Measurements from ENCODE around the gene ATP8A2. TPM values are rescaled to one million over a fixed set of nuclear protein-coding genes. Genes with fewer than 3 reads are reported as not detected.

ATP8A2 gene
- total and polyA plus RNA-seq, 7 donors, result under 0.01 to 2.2 (median 1.2) TPM; not detected in 1

GRCh38 chr13:25598421-25598820 lies 226.6 kb downstream of the ATP8A2 start:
- H3K4me3 ChIP-seq, result no peak overlapping the region
- intact Hi-C loops (cut with DNase I), result no loop called here
- H3K27me3 ChIP-seq, result no peaks in the 10 kb centered on the region
- no peak for TF ChIP-seq EP300 (IDR thresholded peaks at IDR 0.05)
- no peak for TF ChIP-seq POLR2AphosphoS5 (IDR thresholded peaks at IDR 0.05)
- TF ChIP-seq POLR2A (IDR thresholded peaks at IDR 0.05), result no peak
- TF ChIP-seq CTCF (IDR thresholded peaks at IDR 0.05), result no peak
- H3K27ac ChIP-seq, result no peak overlapping the region
- 43 to 57% methylated on average over 2 of the region's 2 CpGs for WGBS, 2 donors
- H3K36me3 ChIP-seq, result no peaks in the 10 kb centered on the region
- H3K9me3 ChIP-seq, result no peaks in the 10 kb centered on the region
- DNase-seq, result no peak
- H3K4me1 ChIP-seq, result no peaks in the 10 kb centered on the region

- H3K9me3 ChIP-seq, result no peaks in the 10 kb centered on the region
- no peak for TF ChIP-seq POLR2AphosphoS5 (IDR thresholded peaks at IDR 0.05)
- no peak for TF ChIP-seq EP300 (IDR thresholded peaks at IDR 0.05)
- no peak for TF ChIP-seq CTCF (IDR thresholded peaks at IDR 0.05)
- no peak for TF ChIP-seq POLR2A (IDR thresholded peaks at IDR 0.05)
- H3K27me3 ChIP-seq, result no peaks in the 10 kb centered on the region
- no peaks in the 10 kb centered on the region for H3K4me1 ChIP-seq
- no peak for DNase-seq
- no peak overlapping the region for H3K27ac ChIP-seq
- WGBS, 2 donors, result 38 to 48% methylated on average over 2 of the region's 2 CpGs
- intact Hi-C loops (cut with DNase I), result no loop called here
- H3K4me3 ChIP-seq, result no peak overlapping the region
- H3K36me3 ChIP-seq, result no peaks in the 10 kb centered on the region
These were observed 230.4 kb downstream of the ATP8A2 start for GRCh38 chr13:25602176-25602575.

GRCh38 chr13:25604106-25604505 lies 232.3 kb downstream of the ATP8A2 start:
- Histone ChIP-seq H3K4me3 (no peak overlapping the region), H3K4me1 (no peaks in the 10 kb centered on the region), H3K27ac (no peak overlapping the region), H3K27me3 (no peaks in the 10 kb centered on the region), H3K9me3 (no peaks in the 10 kb centered on the region), H3K36me3 (no peaks in the 10 kb centered on the region)
- intact Hi-C loops (cut with DNase I), result no loop called here
- no peak for TF ChIP-seq POLR2AphosphoS5 (IDR thresholded peaks at IDR 0.05)
- no peak for TF ChIP-seq POLR2A (IDR thresholded peaks at IDR 0.05)
- no peak for TF ChIP-seq CTCF (IDR thresholded peaks at IDR 0.05)
- TF ChIP-seq EP300 (IDR thresholded peaks at IDR 0.05), result no peak
- DNase-seq, result no peak
- 60 to 78% methylated on average over 1 of the region's 1 CpG for WGBS, 2 donors

GRCh38 chr13:25607096-25607495 lies 235.3 kb downstream of the ATP8A2 start:
- Histone ChIP-seq H3K27ac (no peak overlapping the region), H3K4me3 (no peak overlapping the region), H3K36me3 (no peaks in the 10 kb centered on the region), H3K27me3 (no peaks in the 10 kb centered on the region), H3K4me1 (no peaks in the 10 kb centered on the region), H3K9me3 (no peaks in the 10 kb centered on the region)
- 74 to 84% methylated on average over 7 of the region's 7 CpGs for WGBS, 2 donors
- DNase-seq, result no peak
- TF ChIP-seq CTCF (IDR thresholded peaks at IDR 0.05) (no peak), POLR2AphosphoS5 (IDR thresholded peaks at IDR 0.05) (no peak), POLR2A (IDR thresholded peaks at IDR 0.05) (no peak), EP300 (IDR thresholded peaks at IDR 0.05) (no peak)
- intact Hi-C loops (cut with DNase I), result no loop called here

- H3K27ac ChIP-seq, result no peak overlapping the region
- H3K4me1 ChIP-seq, result no peaks in the 10 kb centered on the region
- H3K4me3 ChIP-seq, result no peak overlapping the region
- no peaks in the 10 kb centered on the region for H3K36me3 ChIP-seq
- DNase-seq, result no peak
- no peaks in the 10 kb centered on the region for H3K27me3 ChIP-seq
- 55 to 59% methylated on average over 2 of the region's 2 CpGs for whole genome bisulfite sequencing, 2 donors
- intact Hi-C loops (cut with DNase I), result no loop called here
- TF ChIP-seq EP300 (IDR thresholded peaks at IDR 0.05) (no peak), POLR2A (IDR thresholded peaks at IDR 0.05) (no peak), POLR2AphosphoS5 (IDR thresholded peaks at IDR 0.05) (no peak), CTCF (IDR thresholded peaks at IDR 0.05) (no peak)
- no peaks in the 10 kb centered on the region for H3K9me3 ChIP-seq
These were observed 236.4 kb downstream of the ATP8A2 start for GRCh38 chr13:25608181-25608580.
